Colon (tissue), 2 donors: ENCODE data around the gene MYL6B.
"Not testable (repeated sequence)": the region's sequence is repeated elsewhere in the genome, so short reads cannot be mapped to it uniquely, and the experiment has no call there.

Experiments
- FAIRE-seq: peaks from 2 replicates; lab custom pipeline; 2012; peaks lifted over from hg19 to GRCh38; lab: Jason Lieb, UNC
- donor health status: control.
- donor health status: control.

The MYL6B gene

DNA sequence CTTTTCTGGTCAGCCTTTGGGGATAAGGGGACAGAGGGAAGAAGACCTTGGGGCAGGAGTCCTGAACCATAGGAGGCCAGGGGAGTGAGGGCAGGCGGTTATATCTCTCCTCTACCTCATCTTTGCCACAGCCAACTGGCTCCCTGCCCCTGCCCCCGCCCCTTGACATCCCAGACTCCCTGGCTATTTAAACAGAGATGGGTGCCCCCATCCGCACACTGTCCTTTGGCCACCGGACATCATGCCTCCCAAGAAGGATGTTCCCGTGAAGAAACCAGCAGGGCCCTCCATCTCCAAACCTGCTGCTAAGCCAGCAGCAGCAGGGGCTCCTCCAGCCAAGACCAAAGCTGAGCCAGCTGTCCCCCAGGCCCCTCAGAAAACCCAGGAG is 1.3 kb downstream of the MYL6B start:
- no peak for FAIRE-seq

DNA sequence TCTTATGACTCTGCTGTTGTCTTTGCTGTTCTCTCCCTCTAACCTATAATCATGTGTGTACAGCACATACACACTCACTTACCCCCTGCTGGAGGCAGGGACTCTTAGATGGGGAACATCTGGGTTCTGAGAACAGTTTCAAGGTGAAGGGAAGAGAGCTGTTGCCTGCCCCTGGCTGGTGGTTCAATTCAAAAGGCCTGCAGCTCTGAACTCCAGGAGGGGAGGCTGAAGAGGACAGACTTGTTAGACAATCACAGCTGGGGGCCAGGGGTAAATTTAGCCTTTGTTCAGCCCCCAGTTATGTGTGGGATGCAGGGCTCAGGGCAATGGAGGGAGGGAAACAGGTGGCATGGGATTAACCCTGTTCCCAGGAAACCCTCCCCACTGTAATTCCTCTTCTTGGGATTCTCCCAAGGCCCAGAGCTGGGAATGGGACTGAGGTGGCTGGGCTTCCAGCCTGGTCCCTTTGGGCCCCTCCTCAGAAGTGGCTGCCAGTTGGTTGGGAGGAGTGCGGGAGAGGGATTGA is 1.9 kb downstream of the MYL6B start:
- no peak for FAIRE-seq

GRCh38 chr12:56154818-56155217 is 2.4 kb downstream of the MYL6B start:
- FAIRE-seq, result no peak

- no peak for FAIRE-seq
These were observed 3.0 kb downstream of the MYL6B start for GRCh38 chr12:56155256-56155845.

DNA sequence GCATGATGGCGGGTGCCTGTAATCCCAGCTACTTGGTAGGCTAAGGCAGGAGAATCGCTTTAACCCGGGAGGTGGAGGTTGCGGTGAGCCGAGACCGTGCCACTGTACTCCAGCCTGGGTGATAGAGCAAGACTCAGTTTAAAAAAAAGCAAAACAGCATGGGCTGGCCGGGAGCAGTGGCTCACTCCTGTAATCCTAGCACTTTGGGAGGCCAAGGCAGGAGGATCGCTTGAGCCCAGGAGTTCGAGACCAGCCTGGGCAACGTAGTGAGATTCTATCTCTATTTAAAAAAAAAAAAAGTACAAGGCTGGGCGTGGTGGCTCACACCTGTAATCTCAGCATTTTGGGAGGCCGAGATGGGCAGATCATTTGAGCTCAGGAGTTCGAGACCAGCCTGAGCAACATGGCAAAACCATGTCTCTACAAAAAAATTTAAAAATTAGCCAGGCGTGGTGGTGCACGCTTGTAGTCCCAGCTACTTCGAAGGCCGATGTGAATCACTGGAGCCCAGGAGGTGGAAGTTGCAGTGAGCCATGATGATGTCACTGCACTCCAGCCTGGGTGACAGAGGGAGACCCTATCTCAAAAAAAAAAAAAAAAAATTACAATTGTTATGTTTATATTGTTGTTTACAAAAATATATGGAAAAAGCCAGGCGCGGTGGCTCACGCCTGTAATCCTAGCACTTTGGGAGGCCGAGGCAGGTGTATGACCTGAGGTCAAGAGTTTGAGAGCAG is 4.2 kb downstream of the MYL6B start:
- FAIRE-seq, result not testable (repeated sequence)

- FAIRE-seq, result no peak
These were observed 5.0 kb downstream of the MYL6B start for GRCh38 chr12:56157201-56158028.

DNA sequence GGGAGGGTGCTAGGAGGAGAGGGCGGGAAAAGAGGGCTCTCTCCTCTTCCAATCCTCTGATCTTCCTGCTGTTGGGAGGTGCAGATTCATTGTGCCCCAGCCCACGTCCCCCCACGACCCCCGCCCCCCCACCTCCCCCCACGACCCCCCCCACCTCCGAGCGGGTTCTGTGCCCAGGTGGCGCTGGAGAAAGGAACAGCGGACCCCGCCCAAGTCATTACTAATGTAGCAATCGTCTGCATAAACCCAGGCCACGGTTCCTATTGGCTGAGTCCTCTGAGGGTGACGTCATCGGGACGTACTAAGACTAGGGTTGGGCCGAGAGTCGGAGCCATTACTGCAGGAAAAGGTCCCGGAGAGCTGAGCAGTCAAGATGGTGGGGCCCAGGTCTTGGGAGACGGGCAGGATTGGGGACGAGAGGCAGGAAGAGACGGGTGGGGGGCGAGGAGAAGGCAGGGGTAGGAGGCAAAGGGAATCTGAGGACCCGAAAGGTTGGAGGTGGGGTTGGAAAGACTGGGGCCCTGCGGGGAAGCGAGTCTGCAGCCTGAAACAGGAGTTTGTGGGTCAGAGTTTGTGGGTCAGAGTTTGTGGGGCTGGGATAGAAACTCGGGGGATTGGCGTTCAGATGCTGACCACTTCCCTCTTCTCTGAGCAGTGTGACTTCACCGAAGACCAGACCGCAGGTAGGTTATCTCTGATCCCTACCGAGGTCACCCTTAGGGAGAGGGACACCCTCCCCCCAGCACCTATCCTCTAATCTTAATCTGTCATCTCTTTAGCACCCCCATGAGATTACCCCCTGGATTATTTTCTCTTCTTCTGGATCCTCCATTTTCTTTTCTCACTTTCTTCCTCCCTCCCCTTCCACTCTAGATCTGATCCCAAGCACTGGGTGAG is 5.9 kb downstream of the MYL6B start, which contains the start of gene MYL6:
Gene MYL6, plus strand, starts transcription at position 331 of the 897 bp plus-strand sequence. Its CDS starts 43 bp downstream, at position 374.
- FAIRE-seq, result no peak

DNA sequence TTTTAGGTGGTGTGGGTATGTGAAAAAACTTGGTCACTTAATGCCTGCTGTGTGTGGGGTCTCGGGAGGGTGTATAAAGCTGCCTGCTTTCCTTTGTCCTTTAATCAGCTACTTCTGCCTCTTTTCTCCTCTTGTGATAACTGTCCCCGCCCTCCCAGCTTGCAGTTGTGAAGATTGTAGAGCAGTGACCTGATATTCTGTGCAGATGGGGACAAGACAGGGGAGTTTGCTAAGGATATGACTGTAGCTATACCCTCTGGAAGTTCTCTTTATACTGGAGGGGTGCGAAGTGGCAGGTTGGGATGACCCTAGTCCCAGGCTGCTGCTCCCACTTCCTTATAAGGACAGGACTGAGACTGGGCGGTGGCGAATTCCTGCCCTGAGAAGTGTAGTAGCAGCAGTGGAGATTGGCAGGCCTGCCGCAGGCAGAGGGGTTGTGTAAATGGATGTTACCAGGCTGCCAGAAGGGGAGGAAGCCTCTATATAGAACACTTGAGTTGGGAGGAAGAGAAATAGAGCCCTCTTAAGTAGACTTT is 6.6 kb downstream of the MYL6B start:
- FAIRE-seq, result no peak

DNA sequence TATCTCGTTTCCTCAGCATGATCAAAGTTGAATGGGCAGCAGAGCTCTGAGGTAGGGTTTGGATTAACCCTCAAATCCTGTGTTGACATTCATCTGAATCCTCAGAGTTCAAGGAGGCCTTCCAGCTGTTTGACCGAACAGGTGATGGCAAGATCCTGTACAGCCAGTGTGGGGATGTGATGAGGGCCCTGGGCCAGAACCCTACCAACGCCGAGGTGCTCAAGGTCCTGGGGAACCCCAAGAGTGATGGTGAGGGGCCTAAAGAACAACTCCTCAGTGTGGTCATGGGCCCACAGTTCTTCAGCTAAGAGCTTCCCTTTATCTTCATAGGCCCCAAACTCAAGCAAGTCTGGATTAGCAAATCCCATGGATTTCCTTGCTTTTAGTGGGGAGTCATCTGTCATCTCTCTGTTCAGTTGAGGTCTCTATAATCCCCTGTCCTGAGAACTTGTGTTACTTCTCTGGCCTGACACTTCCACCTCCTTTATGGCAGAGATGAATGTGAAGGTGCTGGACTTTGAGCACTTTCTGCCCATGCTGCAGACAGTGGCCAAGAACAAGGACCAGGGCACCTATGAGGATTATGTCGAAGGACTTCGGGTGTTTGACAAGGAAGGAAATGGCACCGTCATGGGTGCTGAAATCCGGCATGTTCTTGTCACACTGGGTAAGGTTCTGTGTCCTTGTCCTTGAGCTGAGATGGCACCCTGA is 7.2 kb downstream of the MYL6B start:
- FAIRE-seq, result no peak

DNA sequence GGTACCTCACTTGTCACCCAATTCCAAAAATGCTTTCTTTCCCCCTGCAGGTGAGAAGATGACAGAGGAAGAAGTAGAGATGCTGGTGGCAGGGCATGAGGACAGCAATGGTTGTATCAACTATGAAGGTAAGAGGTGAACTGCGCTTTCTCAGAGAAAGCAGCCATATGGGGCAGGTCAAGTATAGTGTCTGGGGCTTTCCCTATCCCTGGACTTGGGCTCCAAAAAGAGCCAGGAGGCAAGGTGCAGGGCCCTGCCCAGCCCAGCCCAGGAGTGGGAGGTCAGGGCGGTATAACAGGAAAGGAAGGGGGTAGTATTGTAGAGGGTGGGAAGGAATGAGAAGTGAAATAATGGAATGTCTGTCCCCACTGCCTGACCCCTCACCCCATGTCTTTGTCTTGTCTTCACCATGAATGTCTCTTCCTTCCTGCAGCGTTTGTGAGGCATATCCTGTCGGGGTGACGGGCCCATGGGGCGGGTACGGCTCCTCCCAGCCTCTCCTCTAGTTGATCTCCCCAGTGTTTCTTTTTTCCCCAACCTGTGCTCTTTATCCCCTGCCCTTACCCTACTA is 7.9 kb downstream of the MYL6B start:
- no peak for FAIRE-seq

- FAIRE-seq, result no peak
These were observed 8.7 kb downstream of the MYL6B start for GRCh38 chr12:56160894-56161689.

DNA sequence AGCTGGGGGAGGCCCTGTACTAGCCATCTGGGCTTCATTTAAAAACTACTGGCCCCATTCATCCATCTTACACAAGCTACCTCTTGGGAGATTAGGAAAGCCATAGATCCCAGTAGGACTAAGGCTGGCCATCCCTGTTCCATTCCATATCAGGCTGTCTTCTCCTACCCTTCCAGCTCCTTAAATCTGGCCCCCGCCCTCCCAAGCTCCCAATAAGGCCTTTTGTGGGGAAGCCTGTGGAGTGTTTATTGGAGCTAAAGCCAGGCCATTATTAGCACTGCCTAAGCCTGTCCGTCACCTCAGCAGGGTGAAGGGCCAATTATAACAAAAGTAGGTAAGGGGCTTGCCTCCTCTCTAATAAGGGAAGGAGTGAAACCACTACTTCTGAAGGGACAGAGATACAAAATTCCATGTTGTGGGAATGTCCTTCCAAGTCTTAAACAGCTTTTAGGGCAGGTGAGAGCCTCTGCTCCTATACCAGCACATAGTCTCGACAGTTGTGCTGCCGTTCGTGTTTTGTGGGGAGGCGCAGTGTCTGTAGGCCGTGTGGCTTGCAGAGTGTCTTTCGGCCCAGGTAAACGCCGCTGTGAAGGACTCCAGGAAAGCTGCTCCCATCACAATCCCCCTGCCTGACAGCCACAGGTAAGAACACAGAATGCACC is 9.4 kb downstream of the MYL6B start:
- no peak for FAIRE-seq

DNA sequence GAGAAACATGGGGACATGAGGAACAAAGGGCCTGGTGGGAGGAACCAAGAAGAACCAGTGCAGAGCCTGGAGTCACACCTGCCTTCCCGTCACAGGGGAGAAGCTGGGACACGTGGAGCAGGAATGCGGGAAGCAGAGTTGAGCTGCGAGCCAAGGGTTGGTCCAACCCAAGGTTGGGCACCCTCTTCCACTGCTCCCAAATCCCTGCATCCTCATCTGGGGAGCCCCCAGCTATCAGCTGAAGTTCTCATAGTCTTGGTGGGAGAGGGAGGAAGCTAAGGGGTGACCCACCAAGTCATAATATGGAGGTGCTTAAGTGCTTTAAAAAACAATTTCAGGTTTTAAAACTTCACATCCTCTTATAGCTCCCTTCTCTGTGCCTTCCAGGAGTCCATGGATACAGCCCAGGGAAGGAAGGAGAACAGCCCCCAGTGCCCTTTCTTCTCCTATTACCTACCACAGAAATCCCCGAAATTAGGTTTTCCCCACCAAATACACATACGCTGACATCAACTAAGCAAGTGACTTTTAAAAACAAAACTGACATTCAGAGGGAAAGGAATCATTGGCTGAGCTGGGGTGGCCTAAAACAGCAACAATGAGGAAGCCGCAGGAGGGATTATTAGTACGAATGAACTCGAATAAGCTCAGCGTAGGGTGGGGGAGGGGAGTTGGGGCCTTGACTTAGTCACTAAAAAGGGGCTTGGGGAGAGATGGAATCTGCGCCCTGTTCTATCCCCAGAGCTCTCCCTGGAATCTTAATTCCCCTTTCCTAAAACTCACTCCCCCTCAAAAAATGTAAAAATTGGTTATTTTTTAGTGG is 10.3 kb downstream of the MYL6B start:
- no peak for FAIRE-seq

DNA sequence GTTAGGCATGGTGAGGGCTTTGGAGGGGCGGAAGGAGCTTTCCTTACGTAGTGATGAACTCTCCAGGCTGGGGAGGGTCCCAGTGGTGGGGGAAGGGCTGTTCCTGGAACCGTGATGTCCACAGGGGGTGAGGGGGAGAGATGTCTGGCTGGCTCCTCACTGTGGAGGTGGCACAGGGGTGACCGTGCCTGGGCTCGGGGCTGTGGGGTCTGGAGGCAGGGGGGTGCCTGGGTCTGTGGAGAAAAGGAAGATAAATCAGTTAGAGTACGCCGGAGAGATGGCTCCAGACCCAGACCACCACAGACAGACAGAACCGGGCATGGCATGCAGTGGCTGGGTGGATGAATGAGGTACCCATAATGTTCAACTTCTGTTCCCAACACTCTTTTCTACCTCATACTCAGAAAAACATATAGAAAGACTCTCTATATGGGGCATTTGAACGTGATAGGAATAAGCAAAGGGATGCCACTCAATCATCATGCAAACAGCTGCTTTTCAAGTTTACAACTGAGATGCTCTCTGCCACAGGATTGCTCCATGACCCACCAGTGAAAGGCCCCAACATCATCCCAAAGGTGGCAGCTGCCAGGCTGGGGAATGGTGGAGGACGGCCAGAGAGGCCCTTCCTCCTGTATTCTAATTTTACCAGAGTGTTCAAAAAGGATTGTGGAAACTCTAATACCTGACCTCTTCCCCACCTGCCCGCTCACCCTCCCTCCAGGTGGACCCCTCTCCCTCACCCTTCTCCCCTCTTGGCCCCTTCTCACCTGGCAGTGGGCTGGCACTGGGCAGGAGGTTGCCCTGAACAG is 11.4 kb downstream of the MYL6B start:
- FAIRE-seq, result no peak

DNA sequence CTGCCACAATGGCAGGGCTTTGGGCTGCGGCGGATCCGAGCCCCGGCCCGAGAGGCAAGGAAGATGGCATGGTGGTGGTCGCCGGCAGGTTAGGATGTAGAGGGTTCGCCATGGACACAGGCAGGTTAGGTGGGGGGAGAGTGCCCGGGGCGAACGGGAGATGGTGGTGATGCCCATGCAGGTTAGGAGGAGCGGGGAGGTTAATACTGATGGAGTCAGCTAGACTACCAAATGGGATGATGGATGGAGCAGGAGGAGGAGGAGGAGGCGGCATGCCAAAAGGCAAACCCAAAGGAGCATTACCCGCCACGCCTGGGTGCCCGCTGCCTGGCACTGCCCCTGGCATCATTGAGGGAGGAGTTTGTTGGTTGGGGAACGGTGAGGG is 11.9 kb downstream of the MYL6B start:
- FAIRE-seq, result no peak

GRCh38 chr12:56165369-56165768 is 13.0 kb downstream of the MYL6B start:
- no peak for FAIRE-seq

- FAIRE-seq, result no peak
These were observed 16.9 kb downstream of the MYL6B start for GRCh38 chr12:56169229-56169759.
